Vagina (tissue), 2 donors: ENCODE measurements around the gene TPRX2.

Source experiments
- POLR2A ChIP-seq, 2 donors: fragments of 450-650 bp; IDR thresholded peaks; one replicate each; pipeline ENCODE4 v1.6.1; 2017; ENCODE audit warnings: antibody characterized with exemption in 2 of 2, mild to moderate bottlenecking in 2 of 2, moderate library complexity in 2 of 2
- POLR2AphosphoS5 ChIP-seq, 2 donors: sonication (generic); formaldehyde crosslinking; IDR thresholded peaks; one replicate each; pipeline ENCODE4 v1.9.0; 2017; ENCODE audit warnings: antibody characterized with exemption in 2 of 2, mild to moderate bottlenecking in 2 of 2, low read depth in 1 of 2; ENCODE audit not compliant: insufficient read depth in 1 of 2
- TF ChIP-seq, protein P1 (sequence below), 3 experiments: fragments of 450-650 bp in 2 of 3; fragments of 200-600 bp in 1 of 3; sonication (generic) in 1 of 3; IDR thresholded peaks; one replicate each; pipeline ENCODE4 v1.5.1; 2017 to 2019; ENCODE audit warnings: antibody characterized with exemption in 3 of 3, mild to moderate bottlenecking in 2 of 3, moderate library complexity in 2 of 3

DNA sequence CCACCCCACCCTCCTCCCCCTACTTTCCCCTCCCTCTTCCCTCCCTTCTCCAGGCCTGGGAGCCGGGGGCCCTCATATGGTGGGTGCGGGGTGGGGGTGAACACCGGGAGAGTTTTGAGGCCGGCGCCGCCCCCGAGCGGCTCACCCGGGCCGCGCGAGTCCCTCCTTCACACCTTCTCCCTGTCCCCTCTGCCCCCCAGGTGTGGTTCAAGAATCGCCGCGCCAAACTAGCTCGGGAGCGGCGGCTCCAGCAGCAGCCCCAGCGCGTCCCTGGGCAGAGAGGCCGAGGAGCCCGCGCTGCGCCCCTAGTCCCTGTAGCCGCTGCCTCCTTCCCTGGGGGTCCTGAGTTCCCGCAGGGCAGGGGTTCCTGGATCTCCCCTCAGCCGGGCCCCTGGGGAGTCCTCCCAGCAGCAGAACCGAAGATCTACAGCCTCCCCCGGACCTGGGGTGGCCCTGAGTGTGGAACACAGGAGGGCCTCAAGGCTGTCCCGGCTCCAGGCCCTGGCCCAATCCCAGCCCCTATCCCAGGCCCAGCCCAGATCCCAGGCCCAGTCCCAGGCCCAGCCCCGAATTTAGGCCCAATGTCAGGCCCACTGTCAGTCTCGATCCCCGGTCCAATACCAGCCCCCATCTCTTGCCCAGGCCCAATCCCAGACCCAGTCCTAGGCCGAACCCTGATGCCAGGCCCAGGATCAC lies 1.7 kb downstream of the TPRX2 start:
- TF ChIP-seq, protein P1, sequence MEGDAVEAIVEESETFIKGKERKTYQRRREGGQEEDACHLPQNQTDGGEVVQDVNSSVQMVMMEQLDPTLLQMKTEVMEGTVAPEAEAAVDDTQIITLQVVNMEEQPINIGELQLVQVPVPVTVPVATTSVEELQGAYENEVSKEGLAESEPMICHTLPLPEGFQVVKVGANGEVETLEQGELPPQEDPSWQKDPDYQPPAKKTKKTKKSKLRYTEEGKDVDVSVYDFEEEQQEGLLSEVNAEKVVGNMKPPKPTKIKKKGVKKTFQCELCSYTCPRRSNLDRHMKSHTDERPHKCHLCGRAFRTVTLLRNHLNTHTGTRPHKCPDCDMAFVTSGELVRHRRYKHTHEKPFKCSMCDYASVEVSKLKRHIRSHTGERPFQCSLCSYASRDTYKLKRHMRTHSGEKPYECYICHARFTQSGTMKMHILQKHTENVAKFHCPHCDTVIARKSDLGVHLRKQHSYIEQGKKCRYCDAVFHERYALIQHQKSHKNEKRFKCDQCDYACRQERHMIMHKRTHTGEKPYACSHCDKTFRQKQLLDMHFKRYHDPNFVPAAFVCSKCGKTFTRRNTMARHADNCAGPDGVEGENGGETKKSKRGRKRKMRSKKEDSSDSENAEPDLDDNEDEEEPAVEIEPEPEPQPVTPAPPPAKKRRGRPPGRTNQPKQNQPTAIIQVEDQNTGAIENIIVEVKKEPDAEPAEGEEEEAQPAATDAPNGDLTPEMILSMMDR (IDR thresholded peaks at IDR 0.05) = no peak
- TF ChIP-seq POLR2A (IDR thresholded peaks at IDR 0.05) = no peak
- no peak for TF ChIP-seq POLR2AphosphoS5 (IDR thresholded peaks at IDR 0.05; ENCODE audit: insufficient read depth in 1 of 2, low read depth in 1 of 2)
